Measurements from ENCODE around the gene OR13C5. TPM values are rescaled to one million over a fixed set of nuclear protein-coding genes. Genes with fewer than 3 reads are reported as not detected.

OR13C5 gene
- total RNA-seq, 1 experiment from 2014 or later = not detected

GRCh38 chr9:104564358-104564757 lies 34.9 kb downstream of the OR13C5 start:
- Histone ChIP-seq H3K4me3 (ENCODE audit: low read depth in 2 of 2, low read length in 2 of 2) (no peak overlapping the region), H3K36me3 (ENCODE audit: control insufficient read depth, insufficient read depth, low read length) (no peaks in the 10 kb centered on the region), H3K4me1 (ENCODE audit: control insufficient read depth, insufficient read depth, low read length) (no peaks in the 10 kb centered on the region), H3K27me3 (ENCODE audit: control insufficient read depth, insufficient read depth, low read length) (no peaks in the 10 kb centered on the region), H3K27ac (ENCODE audit: low read length) (no peak overlapping the region), H3K9me3 (ENCODE audit: control insufficient read depth, insufficient read depth, low read depth, low read length) (no peaks in the 10 kb centered on the region)
- in situ Hi-C loops (cut with HindIII; ENCODE audit: low pct_unique_long_range_greater_than_20kb, low sequenced_read_pairs) = no loop called here
- no peak for DNase-seq (ENCODE audit: low read depth, low spot score)
- intact Hi-C loops (cut with micrococcal nuclease; ENCODE audit: unreplicated experiment) = no loop called here
- ChIA-PET POLR2A (no interaction called here), CTCF (no interaction called here)
- no peak for TF ChIP-seq POLR2AphosphoS5 (IDR thresholded peaks at IDR 0.05; ENCODE audit: low read depth, low read length)
- TF ChIP-seq TCF7L2 (IDR thresholded peaks at IDR 0.05; ENCODE audit: low read depth, low read length) = no peak
- TF ChIP-seq CTCF (IDR thresholded peaks at IDR 0.05) = no peak
- no peak for TF ChIP-seq SIN3A (IDR thresholded peaks at IDR 0.05; ENCODE audit: borderline replicate concordance, insufficient read depth, low read depth, low read length)
- TF ChIP-seq REST (IDR thresholded peaks at IDR 0.05; ENCODE audit: insufficient read depth in 1 of 2, low read depth in 2 of 2, low read length in 1 of 2) = no peak
- BruUV-seq (replicated peaks) = no TSS peak
- ATAC-seq = no peak

- no peak for TF ChIP-seq TCF7L2 (IDR thresholded peaks at IDR 0.05; ENCODE audit: low read depth, low read length)
- TF ChIP-seq POLR2AphosphoS5 (IDR thresholded peaks at IDR 0.05; ENCODE audit: low read depth, low read length) = no peak
- no peak for TF ChIP-seq SIN3A (IDR thresholded peaks at IDR 0.05; ENCODE audit: borderline replicate concordance, insufficient read depth, low read depth, low read length)
- no peak for TF ChIP-seq REST (IDR thresholded peaks at IDR 0.05; ENCODE audit: insufficient read depth in 1 of 2, low read depth in 2 of 2, low read length in 1 of 2)
- TF ChIP-seq CTCF (IDR thresholded peaks at IDR 0.05) = no peak
These were observed 42.2 kb downstream of the OR13C5 start for GRCh38 chr9:104556830-104557634.

More at GRCh38 chr9:104556830-104557634, 42.2 kb downstream of the OR13C5 start:
- Histone ChIP-seq H3K4me1 (ENCODE audit: control insufficient read depth, insufficient read depth, low read length) (no peaks in the 10 kb centered on the region), H3K27me3 (ENCODE audit: control insufficient read depth, insufficient read depth, low read length) (no peaks in the 10 kb centered on the region), H3K36me3 (ENCODE audit: control insufficient read depth, insufficient read depth, low read length) (no peaks in the 10 kb centered on the region), H3K9me3 (ENCODE audit: control insufficient read depth, insufficient read depth, low read depth, low read length) (no peaks in the 10 kb centered on the region), H3K4me3 (ENCODE audit: low read depth in 2 of 2, low read length in 2 of 2) (no peak overlapping the region), H3K27ac (ENCODE audit: low read length) (no peak overlapping the region)
- CTCF ChIA-PET = no interaction called here
- intact Hi-C loops (cut with micrococcal nuclease; ENCODE audit: unreplicated experiment) (no loop called here), in situ Hi-C loops (cut with HindIII; ENCODE audit: low pct_unique_long_range_greater_than_20kb, low sequenced_read_pairs) (no loop called here)
- no TSS peak for BruUV-seq (replicated peaks)
- ATAC-seq = no peak
- POLR2A ChIA-PET = no interaction called here
- DNase-seq (ENCODE audit: low read depth, low spot score) = no peak

Measured in Panc1 (cell line).